BLaER1 (cell line): Measurements from ENCODE around the gene IGLL1.
A peak's percentile ranks its signal among the peaks of the same experiment; 100 is the strongest.
"Not testable (repeated sequence)": the region's sequence is repeated elsewhere in the genome, so short reads cannot be mapped to it uniquely, and the experiment has no call there.

Experiments used
- H3K27ac ChIP-seq: shearing (Covaris generic); formaldehyde crosslinking; 2 replicates; pipeline ENCODE4 v1.8.1; 2022
- H3K27me3 ChIP-seq: shearing (Covaris generic); formaldehyde crosslinking; 2 replicates; pipeline ENCODE4 v1.8.1; 2022
- H3K36me3 ChIP-seq: shearing (Covaris generic); formaldehyde crosslinking; 2 replicates; pipeline ENCODE4 v1.8.1; 2022
- H3K4me1 ChIP-seq: shearing (Covaris generic); formaldehyde crosslinking; 2 replicates; pipeline ENCODE4 v1.8.1; 2022
- H3K4me2 ChIP-seq: shearing (Covaris generic); formaldehyde crosslinking; 2 replicates; pipeline ENCODE4 v1.8.1; 2022
- H3K4me3 ChIP-seq: shearing (Covaris generic); formaldehyde crosslinking; 2 replicates; pipeline ENCODE4 v1.8.1; 2022
- H3K9ac ChIP-seq: shearing (Covaris generic); formaldehyde crosslinking; 2 replicates; pipeline ENCODE4 v1.8.1; 2022
- H3K9me3 ChIP-seq: shearing (Covaris generic); formaldehyde crosslinking; 2 replicates; pipeline ENCODE4 v1.8.1; 2022
- H4K20me1 ChIP-seq: shearing (Covaris generic); formaldehyde crosslinking; 2 replicates; pipeline ENCODE4 v1.8.1; 2022
- Cebpa-rat ChIP-seq: shearing (Covaris generic); IDR thresholded peaks from 2 replicates; pipeline ENCODE4 v1.8.1; 2022

Gene IGLL1

GRCh38 chr22:23574877-23575276, 5.2 kb downstream of the IGLL1 start:
- no peaks in the 10 kb centered on the region for H3K9me3 ChIP-seq
- H4K20me1 ChIP-seq = no peaks in the 10 kb centered on the region
- H3K9ac ChIP-seq = peak overlapping the region; percentile 100
- TF ChIP-seq Cebpa-rat = no peak
- H3K36me3 ChIP-seq = peaks cover 81% of the 10 kb centered on the region
- H3K4me2 ChIP-seq = peak overlapping the region; percentile 100
- no peaks in the 10 kb centered on the region for H3K27me3 ChIP-seq
- H3K27ac ChIP-seq = peak overlapping the region; percentile 100
- peaks cover 53% of the 10 kb centered on the region for H3K4me1 ChIP-seq
- peak overlapping the region; percentile 71 for H3K4me3 ChIP-seq

GRCh38 chr22:23574371-23574811, 5.7 kb downstream of the IGLL1 start:
- Histone ChIP-seq H3K27me3 (no peaks in the 10 kb centered on the region), H3K27ac (peak overlapping the region; percentile 100), H3K9me3 (no peaks in the 10 kb centered on the region), H3K9ac (peak overlapping the region; percentile 100), H3K4me3 (peak overlapping the region; percentile 71), H4K20me1 (no peaks in the 10 kb centered on the region), H3K4me2 (peak overlapping the region; percentile 100), H3K4me1 (peaks cover 57% of the 10 kb centered on the region), H3K36me3 (peaks cover 85% of the 10 kb centered on the region)
- TF ChIP-seq Cebpa-rat = no peak

GRCh38 chr22:23573701-23574235, 6.3 kb downstream of the IGLL1 start:
- Histone ChIP-seq H3K4me2 (peak overlapping the region; percentile 100), H3K27ac (peak overlapping the region; percentile 100)

GRCh38 chr22:23573106-23573505, 7.0 kb downstream of the IGLL1 start:
- peaks cover 75% of the 10 kb centered on the region for H3K36me3 ChIP-seq
- H3K27me3 ChIP-seq, H3K9ac ChIP-seq, H3K9me3 ChIP-seq, H4K20me1 ChIP-seq, H3K4me3 ChIP-seq: not testable (repeated sequence)
- H3K27ac ChIP-seq = peak overlapping the region; percentile 100
- H3K4me2 ChIP-seq = peak overlapping the region; percentile 100; the same call in 1 of the 2 replicates
- peaks cover 70% of the 10 kb centered on the region for H3K4me1 ChIP-seq

More at GRCh38 chr22:23573701-23574235, 6.3 kb downstream of the IGLL1 start:
- H3K9me3 ChIP-seq, H3K27me3 ChIP-seq, H4K20me1 ChIP-seq: not testable (repeated sequence)
- peak overlapping the region; percentile 100 for H3K9ac ChIP-seq
- H3K4me1 ChIP-seq = peaks cover 64% of the 10 kb centered on the region
- peak overlapping the region; percentile 71 for H3K4me3 ChIP-seq
- H3K36me3 ChIP-seq = peaks cover 81% of the 10 kb centered on the region

GRCh38 chr22:23571486-23571885, 8.6 kb downstream of the IGLL1 start:
- H3K36me3 ChIP-seq = peaks cover 59% of the 10 kb centered on the region
- no peaks in the 10 kb centered on the region for H3K9me3 ChIP-seq
- TF ChIP-seq Cebpa-rat = no peak
- no peaks in the 10 kb centered on the region for H4K20me1 ChIP-seq
- peaks cover 85% of the 10 kb centered on the region for H3K4me1 ChIP-seq
- H3K9ac ChIP-seq = 0 out of 2 replicates have a peak overlapping the region, but pooled peaks have one; percentile 41
- H3K27me3 ChIP-seq = no peaks in the 10 kb centered on the region
- H3K27ac ChIP-seq = peak overlapping the region; percentile 59; the same call in 1 of the 2 replicates
- no peak overlapping the region for H3K4me3 ChIP-seq
- H3K4me2 ChIP-seq = peak overlapping the region; percentile 20

- Histone ChIP-seq H3K4me3 (no peak overlapping the region), H3K36me3 (peaks cover 51% of the 10 kb centered on the region), H3K4me2 (peak overlapping the region; percentile 20), H3K27ac (peak overlapping the region; percentile 59; the same call in 1 of the 2 replicates), H3K27me3 (no peaks in the 10 kb centered on the region), H3K9me3 (no peaks in the 10 kb centered on the region), H3K4me1 (peaks cover 86% of the 10 kb centered on the region), H4K20me1 (no peaks in the 10 kb centered on the region), H3K9ac (peak overlapping the region; percentile 41; the same call in 1 of the 2 replicates)
- no peak for TF ChIP-seq Cebpa-rat
Observed at GRCh38 chr22:23570681-23571080, 9.4 kb downstream of the IGLL1 start.

- Histone ChIP-seq H3K4me2 (peak overlapping the region; percentile 97), H4K20me1 (no peaks in the 10 kb centered on the region), H3K36me3 (peaks cover 41% of the 10 kb centered on the region), H3K27ac (peak overlapping the region; percentile 63; the same call in 1 of the 2 replicates), H3K9me3 (no peaks in the 10 kb centered on the region), H3K27me3 (no peaks in the 10 kb centered on the region), H3K9ac (no peak overlapping the region), H3K4me1 (peaks cover 89% of the 10 kb centered on the region), H3K4me3 (no peak overlapping the region)
- TF ChIP-seq Cebpa-rat = no peak
Observed at GRCh38 chr22:23569716-23570115, 10.4 kb downstream of the IGLL1 start.

GRCh38 chr22:23569291-23569690, 10.8 kb downstream of the IGLL1 start:
- Histone ChIP-seq H3K4me3 (no peak overlapping the region), H3K4me1 (peaks cover 89% of the 10 kb centered on the region), H3K36me3 (peaks cover 37% of the 10 kb centered on the region), H3K27ac (peak overlapping the region; percentile 63; the same call in 1 of the 2 replicates), H3K9ac (0 out of 2 replicates have a peak overlapping the region, but pooled peaks have one; percentile 20), H3K4me2 (peak overlapping the region; percentile 97), H4K20me1 (no peaks in the 10 kb centered on the region), H3K9me3 (no peaks in the 10 kb centered on the region), H3K27me3 (no peaks in the 10 kb centered on the region)
- no peak for TF ChIP-seq Cebpa-rat

- Histone ChIP-seq H3K36me3 (peaks cover 13% of the 10 kb centered on the region), H3K27me3 (no peaks in the 10 kb centered on the region), H3K27ac (peak overlapping the region; percentile 89), H3K4me1 (peaks cover 82% of the 10 kb centered on the region), H3K4me3 (peak overlapping the region; percentile 74), H4K20me1 (no peaks in the 10 kb centered on the region), H3K9ac (peak overlapping the region; percentile 87), H3K9me3 (no peaks in the 10 kb centered on the region), H3K4me2 (peak overlapping the region; percentile 97)
- no peak for TF ChIP-seq Cebpa-rat
Observed at GRCh38 chr22:23566705-23567475, 13.2 kb downstream of the IGLL1 start.
